HG02981 (cell line): ENCODE results near the gene RHEB.
A peak's percentile ranks its signal among the peaks of the same experiment; 100 is the strongest.

Experiments
- ATAC-seq: cut with Tn5 transposase; IDR thresholded peaks from one replicate; pipeline ENCODE4 v1.9.1; 2021; ENCODE audit warnings: mild to moderate bottlenecking, moderate library complexity; ENCODE audit not compliant: unreplicated experiment

Gene RHEB

GRCh38 chr7:151435103-151435916, 84.4 kb downstream of the RHEB start:
- ATAC-seq = no peak

GRCh38 chr7:151434549-151434948, 85.1 kb downstream of the RHEB start:
- ATAC-seq = no peak

GRCh38 chr7:151433721-151434400, 85.8 kb downstream of the RHEB start:
- no peak for ATAC-seq

GRCh38 chr7:151432658-151433521, 86.8 kb downstream of the RHEB start:
- peak; percentile 59 for ATAC-seq

GRCh38 chr7:151431768-151432311, 87.9 kb downstream of the RHEB start:
- no peak for ATAC-seq

GRCh38 chr7:151431281-151431767, 88.4 kb downstream of the RHEB start:
- no peak for ATAC-seq

- ATAC-seq = no peak
These were observed 89.1 kb downstream of the RHEB start for GRCh38 chr7:151430391-151431205.

GRCh38 chr7:151429560-151430331, 89.9 kb downstream of the RHEB start:
- ATAC-seq = peak; percentile 49

GRCh38 chr7:151429237-151429559, 90.5 kb downstream of the RHEB start:
- ATAC-seq = no peak

GRCh38 chr7:151428378-151429236, 91.1 kb downstream of the RHEB start:
- no peak for ATAC-seq

- no peak for ATAC-seq
These were observed 91.9 kb downstream of the RHEB start for GRCh38 chr7:151427705-151428377.

GRCh38 chr7:151426904-151427704, 92.6 kb downstream of the RHEB start:
- no peak for ATAC-seq

- no peak for ATAC-seq
These were observed 93.2 kb downstream of the RHEB start for GRCh38 chr7:151426441-151426903.

- ATAC-seq = no peak
These were observed 93.8 kb downstream of the RHEB start for GRCh38 chr7:151425670-151426440.

GRCh38 chr7:151424799-151425198, 94.9 kb downstream of the RHEB start:
- ATAC-seq = no peak

GRCh38 chr7:151423936-151424335, 95.8 kb downstream of the RHEB start:
- ATAC-seq = no peak
